Activated T-cell treated with anti-CD3 and anti-CD28 coated beads, Interleukin-2, amount 50 U/mL, for 1 hour (primary cell): ENCODE data around the gene GEMIN7.

ENCODE experiments used
- DNase-seq: peaks from one replicate; pipeline ENCODE4 v3.0.0-alpha.2; 2020

Gene GEMIN7

GRCh38 chr19:45133661-45134060, 54.6 kb downstream of the GEMIN7 start:
- DNase-seq: no peak

- no peak for DNase-seq
These were observed 56.3 kb downstream of the GEMIN7 start for GRCh38 chr19:45135176-45135885.

GRCh38 chr19:45136507-45137178, 57.6 kb downstream of the GEMIN7 start:
- no peak for DNase-seq

GRCh38 chr19:45137179-45137761, 58.2 kb downstream of the GEMIN7 start:
- no peak for DNase-seq

- DNase-seq: no peak
These were observed 59.3 kb downstream of the GEMIN7 start for GRCh38 chr19:45138303-45138751.

- no peak for DNase-seq
These were observed 60.5 kb downstream of the GEMIN7 start for GRCh38 chr19:45139286-45140143.

- no peak for DNase-seq
These were observed 61.1 kb downstream of the GEMIN7 start for GRCh38 chr19:45140144-45140503.

- no peak for DNase-seq
These were observed 61.5 kb downstream of the GEMIN7 start for GRCh38 chr19:45140533-45140932.
